Suprapubic skin (tissue), 4 donors: ENCODE measurements around the gene EFCAB8. TPM values are rescaled to one million over a fixed set of nuclear protein-coding genes. Genes with fewer than 3 reads are reported as not detected.

ENCODE experiments used
- DNase-seq, 2 donors: peaks; one replicate each; pipeline ENCODE4 v3.0.0-alpha.2; 2019; ENCODE audit warnings: low spot score in 2 of 2
- H3K27ac ChIP-seq: fragments of 200-600 bp; sonication (generic); one replicate; pipeline ENCODE4 v1.5.1; 2019
- H3K27me3 ChIP-seq: fragments of 200-600 bp; sonication (generic); one replicate; pipeline ENCODE4 v1.5.1; 2019
- H3K36me3 ChIP-seq: fragments of 200-600 bp; sonication (generic); one replicate; pipeline ENCODE4 v1.5.1; 2019
- H3K4me1 ChIP-seq: fragments of 200-600 bp; sonication (generic); one replicate; pipeline ENCODE4 v1.5.1; 2019
- H3K4me3 ChIP-seq: fragments of 200-600 bp; sonication (generic); one replicate; pipeline ENCODE4 v1.5.1; 2019; ENCODE audit warnings: mild to moderate bottlenecking
- H3K9me3 ChIP-seq: fragments of 200-600 bp; sonication (generic); one replicate; pipeline ENCODE4 v1.5.1; 2019
- CTCF ChIP-seq, 2 donors: fragments of 200-600 bp in 1 of 2; fragments of 450-650 bp in 1 of 2; sonication (generic) in 1 of 2; IDR thresholded peaks; one replicate each; pipeline ENCODE4 v1.5.1; 2016 to 2019; ENCODE audit warnings: antibody characterized with exemption in 2 of 2, mild to moderate bottlenecking in 1 of 2, moderate library complexity in 1 of 2
- EP300 ChIP-seq: sonication (generic); formaldehyde crosslinking; IDR thresholded peaks from one replicate; pipeline ENCODE4 v1.6.1; 2017; ENCODE audit warnings: antibody characterized with exemption
- POLR2A ChIP-seq, 2 donors: fragments of 450-650 bp; IDR thresholded peaks; one replicate each; pipeline ENCODE4 v1.6.1; 2017; ENCODE audit warnings: antibody characterized with exemption in 2 of 2, mild to moderate bottlenecking in 2 of 2, moderate library complexity in 2 of 2
- POLR2AphosphoS5 ChIP-seq, 3 donors: sonication (generic); formaldehyde crosslinking; IDR thresholded peaks; one replicate each; pipeline ENCODE4 v1.6.1; 2017; ENCODE audit warnings: antibody characterized with exemption in 3 of 3
- whole genome bisulfite sequencing: methylation state at CpG from one replicate; pipeline ENCODE4 v1.1.5; 2018; 5-methylcytosine and 5-hydroxymethylcytosine counted together
- total RNA-seq, 4 donors: library from RNA; depleted of rRNA; stranded (reverse); fragments of >200 nt; gene quantifications; one replicate each; pipeline ENCODE4 v1.1.0, GENCODE V29; 2016

Gene EFCAB8
- total RNA-seq, 4 donors from 2014 or later, result 0.76 to 0.89 TPM; not detected in 2

GRCh38 chr20:32894026-32894483 is 35.3 kb downstream of the EFCAB8 start:
- Histone ChIP-seq H3K4me1 (no peaks in the 10 kb centered on the region), H3K27me3 (no peaks in the 10 kb centered on the region), H3K9me3 (no peaks in the 10 kb centered on the region), H3K36me3 (no peaks in the 10 kb centered on the region), H3K4me3 (no peak overlapping the region), H3K27ac (no peak overlapping the region)
- 62% methylated on average over 6 of the region's 8 CpGs for WGBS
- no peak for DNase-seq
- TF ChIP-seq POLR2AphosphoS5 (IDR thresholded peaks at IDR 0.05) (no peak), EP300 (no peak), CTCF (IDR thresholded peaks at IDR 0.05) (no peak), POLR2A (IDR thresholded peaks at IDR 0.05) (no peak)

DNA sequence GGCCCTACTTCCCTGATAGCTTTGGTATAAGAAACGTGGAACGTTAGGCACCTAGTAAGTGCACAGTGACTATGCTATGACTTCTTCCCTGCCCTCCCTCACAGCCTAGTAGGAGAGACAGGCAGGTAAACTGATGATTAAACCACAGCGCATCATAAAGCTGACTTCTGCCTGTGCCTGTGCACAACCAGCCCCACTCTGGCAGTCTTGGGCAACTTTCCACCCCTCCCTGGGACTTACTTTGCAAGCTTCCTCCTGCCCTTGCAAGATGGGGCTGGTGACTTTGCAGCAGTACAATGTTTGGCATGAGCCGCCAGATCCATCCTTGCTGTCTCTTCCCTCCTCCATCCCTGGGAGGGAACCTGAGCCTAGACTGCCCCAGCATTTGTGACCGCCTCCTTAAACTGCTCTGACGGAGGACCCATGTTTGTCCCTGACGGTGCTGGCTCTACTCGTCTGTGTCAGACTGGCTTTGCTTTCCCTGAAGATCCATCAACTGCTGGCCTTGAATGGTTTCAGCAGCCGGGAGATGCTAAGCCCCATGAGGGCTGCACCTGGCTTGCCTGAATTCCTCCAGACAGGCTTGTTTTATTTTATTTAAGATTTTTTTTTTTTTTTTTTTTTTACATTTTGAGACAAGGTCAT is 36.1 kb downstream of the EFCAB8 start:
- Histone ChIP-seq H3K4me1 (no peaks in the 10 kb centered on the region), H3K27ac (no peak overlapping the region), H3K36me3 (no peaks in the 10 kb centered on the region), H3K4me3 (no peak overlapping the region), H3K27me3 (no peaks in the 10 kb centered on the region), H3K9me3 (no peaks in the 10 kb centered on the region)
- no peak for DNase-seq
- TF ChIP-seq EP300, result no peak
- TF ChIP-seq POLR2AphosphoS5 (IDR thresholded peaks at IDR 0.05), result no peak
- TF ChIP-seq POLR2A (IDR thresholded peaks at IDR 0.05), result no peak
- no peak for TF ChIP-seq CTCF (IDR thresholded peaks at IDR 0.05)
- 59% methylated on average over 9 of the region's 9 CpGs for WGBS

- H3K4me3 ChIP-seq, result no peak overlapping the region
- no peaks in the 10 kb centered on the region for H3K36me3 ChIP-seq
- TF ChIP-seq POLR2AphosphoS5 (IDR thresholded peaks at IDR 0.05) (no peak), EP300 (no peak), CTCF (IDR thresholded peaks at IDR 0.05) (no peak), POLR2A (IDR thresholded peaks at IDR 0.05) (no peak)
- no peaks in the 10 kb centered on the region for H3K9me3 ChIP-seq
- no peak for DNase-seq
- no peak overlapping the region for H3K27ac ChIP-seq
- WGBS, result 90% methylated on average over 18 of the region's 18 CpGs
- H3K27me3 ChIP-seq, result no peaks in the 10 kb centered on the region
- H3K4me1 ChIP-seq, result no peaks in the 10 kb centered on the region
Observed at GRCh38 chr20:32896521-32897280, 38.0 kb downstream of the EFCAB8 start.

- H3K27ac ChIP-seq, result no peak overlapping the region
- H3K4me1 ChIP-seq, result no peaks in the 10 kb centered on the region
- no peak for TF ChIP-seq POLR2A (IDR thresholded peaks at IDR 0.05)
- TF ChIP-seq CTCF (IDR thresholded peaks at IDR 0.05), result no peak
- no peak for TF ChIP-seq EP300
- no peak for TF ChIP-seq POLR2AphosphoS5 (IDR thresholded peaks at IDR 0.05)
- no peaks in the 10 kb centered on the region for H3K9me3 ChIP-seq
- no peaks in the 10 kb centered on the region for H3K27me3 ChIP-seq
- 23% methylated on average over 6 of the region's 6 CpGs for WGBS
- no peak overlapping the region for H3K4me3 ChIP-seq
- DNase-seq, result no peak
- no peaks in the 10 kb centered on the region for H3K36me3 ChIP-seq
Observed at GRCh38 chr20:32898729-32899128, 40.0 kb downstream of the EFCAB8 start.
